H1 (cell line): ENCODE measurements around the gene APOL2.
"Not testable (repeated sequence)": the region's sequence is repeated elsewhere in the genome, so short reads cannot be mapped to it uniquely, and the experiment has no call there.

ENCODE experiments used
- CBX8 ChIP-seq: fragments of 300-800, 300-1000 bp; sonication (generic); IDR thresholded peaks from 2 replicates; pipeline ENCODE4 v1.7.1; 2016; ENCODE audit warnings: low read depth, low read length, borderline replicate concordance
- CHD1 ChIP-seq: IDR thresholded peaks from 2 replicates; pipeline ENCODE4 v1.6.1; 2012; ENCODE audit warnings: low read depth, low read length, improper control_type of control experiment
- CHD2 ChIP-seq: IDR thresholded peaks from 2 replicates; pipeline ENCODE4 v1.6.1; 2012; ENCODE audit warnings: low read length, improper control_type of control experiment
- CREB1 ChIP-seq: IDR thresholded peaks from 2 replicates; pipeline ENCODE4 v1.6.1; 2012; ENCODE audit warnings: inconsistent platforms
- EGR1 ChIP-seq: IDR thresholded peaks from 2 replicates; pipeline ENCODE4 v1.6.1; 2011; ENCODE audit warnings: low read depth, low read length, borderline replicate concordance
- EZH2 ChIP-seq: fragments of 200-600 bp; sonication (generic); IDR thresholded peaks from 2 replicates; pipeline ENCODE4 v1.7.1; 2012; ENCODE audit warnings: low read depth, mild to moderate bottlenecking, moderate library complexity, low read length, inconsistent platforms; ENCODE audit not compliant: severe bottlenecking
- MAFK ChIP-seq: IDR thresholded peaks from 2 replicates; pipeline ENCODE4 v1.6.1; 2012; ENCODE audit warnings: low read depth, mild to moderate bottlenecking, improper control_type of control experiment, low read length
- POLR2A ChIP-seq, 2 experiments: IDR thresholded peaks; 1 replicate in 1 of 2; 2 replicates in 1 of 2; pipeline ENCODE4 v1.6.1; 2011; ENCODE audit warnings: low read depth in 2 of 2, low read length in 2 of 2, mild to moderate bottlenecking in 2 of 2; ENCODE audit errors: control extremely low read depth in 1 of 2
- POLR2AphosphoS5 ChIP-seq: IDR thresholded peaks from 2 replicates; pipeline ENCODE4 v1.6.1; 2011; ENCODE audit warnings: low read depth, low read length
- TBP ChIP-seq: IDR thresholded peaks from 2 replicates; pipeline ENCODE4 v1.6.1; 2011; ENCODE audit warnings: low read depth, low read length, improper control_type of control experiment
- TF ChIP-seq, protein P1 (sequence below), 3 experiments: IDR thresholded peaks; 1 replicate in 2 of 3; 2 replicates in 1 of 3; pipeline versions ENCODE4 v1.5.1 to v1.6.1; 2011; ENCODE audit warnings: low read length in 3 of 3, mild to moderate bottlenecking in 3 of 3, inconsistent platforms in 2 of 3, low read depth in 1 of 3, moderate library complexity in 1 of 3; ENCODE audit not compliant: insufficient read depth in 1 of 3; ENCODE audit errors: control extremely low read depth in 1 of 3

DNA sequence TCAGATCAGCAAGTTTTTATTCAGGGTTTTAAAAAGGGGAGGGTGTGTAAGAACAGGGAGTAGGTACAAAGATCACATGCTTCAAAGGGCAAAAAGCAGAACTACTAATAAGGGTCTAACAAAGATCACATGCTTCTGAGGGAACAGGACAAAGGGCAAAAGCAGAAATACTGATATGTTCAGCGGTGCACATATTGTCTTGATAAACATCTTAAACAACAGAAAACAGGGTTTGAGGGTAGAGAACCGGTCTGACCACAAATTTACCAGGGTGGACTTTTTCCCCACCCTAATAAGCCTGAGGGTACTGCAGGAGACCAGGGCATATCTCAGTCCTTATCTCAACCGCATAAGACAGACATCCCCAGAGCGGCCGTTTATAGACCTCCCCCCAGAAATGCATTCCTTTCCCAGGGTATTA lies 29.8 kb downstream of the APOL2 start:
- not testable (repeated sequence) for TF ChIP-seq CHD2; MAFK; POLR2AphosphoS5; POLR2A (IDR thresholded peaks at IDR 0.05; ENCODE audit: control extremely low read depth in 1 of 2, low read depth in 2 of 2, low read length in 2 of 2); CBX8; CREB1; EZH2; EGR1; CHD1; TBP
- TF ChIP-seq, protein P1, sequence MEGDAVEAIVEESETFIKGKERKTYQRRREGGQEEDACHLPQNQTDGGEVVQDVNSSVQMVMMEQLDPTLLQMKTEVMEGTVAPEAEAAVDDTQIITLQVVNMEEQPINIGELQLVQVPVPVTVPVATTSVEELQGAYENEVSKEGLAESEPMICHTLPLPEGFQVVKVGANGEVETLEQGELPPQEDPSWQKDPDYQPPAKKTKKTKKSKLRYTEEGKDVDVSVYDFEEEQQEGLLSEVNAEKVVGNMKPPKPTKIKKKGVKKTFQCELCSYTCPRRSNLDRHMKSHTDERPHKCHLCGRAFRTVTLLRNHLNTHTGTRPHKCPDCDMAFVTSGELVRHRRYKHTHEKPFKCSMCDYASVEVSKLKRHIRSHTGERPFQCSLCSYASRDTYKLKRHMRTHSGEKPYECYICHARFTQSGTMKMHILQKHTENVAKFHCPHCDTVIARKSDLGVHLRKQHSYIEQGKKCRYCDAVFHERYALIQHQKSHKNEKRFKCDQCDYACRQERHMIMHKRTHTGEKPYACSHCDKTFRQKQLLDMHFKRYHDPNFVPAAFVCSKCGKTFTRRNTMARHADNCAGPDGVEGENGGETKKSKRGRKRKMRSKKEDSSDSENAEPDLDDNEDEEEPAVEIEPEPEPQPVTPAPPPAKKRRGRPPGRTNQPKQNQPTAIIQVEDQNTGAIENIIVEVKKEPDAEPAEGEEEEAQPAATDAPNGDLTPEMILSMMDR (IDR thresholded peaks at IDR 0.05; ENCODE audit: control extremely low read depth in 1 of 3, insufficient read depth in 1 of 3, low read depth in 1 of 3, low read length in 3 of 3), result not testable (repeated sequence)
